GM18951 (cell line): ENCODE measurements around the gene PARN.

ENCODE experiments used
- POLR2A ChIP-seq: IDR thresholded peaks from 4 replicates; pipeline ENCODE4 v1.6.1; 2011; ENCODE audit warnings: mild to moderate bottlenecking; ENCODE audit not compliant: insufficient read length, insufficient read depth; ENCODE audit errors: extremely low read depth
- in situ Hi-C: fragments of 300-500 bp; cut with MboI; formaldehyde crosslinking; loops from one replicate; pipeline ENCODE4 v1.12.0; 2022; ENCODE audit warnings: low sequenced_read_pairs, mixed read lengths, inconsistent platforms; ENCODE audit not compliant: unreplicated experiment

PARN gene

GRCh38 chr16:14492614-14493013 is 137.4 kb downstream of the PARN start:
- no peak for TF ChIP-seq POLR2A
- in situ Hi-C loops, result no loop called here

- TF ChIP-seq POLR2A, result no peak
These were observed 138.1 kb downstream of the PARN start for GRCh38 chr16:14491861-14492529.

GRCh38 chr16:14490235-14490634 is 139.8 kb downstream of the PARN start:
- TF ChIP-seq POLR2A, result no peak
- in situ Hi-C loops, result no loop called here

More at GRCh38 chr16:14491861-14492529, 138.1 kb downstream of the PARN start:
- in situ Hi-C loops, result no loop called here

GRCh38 chr16:14489460-14489859 is 140.6 kb downstream of the PARN start:
- in situ Hi-C loops, result no loop called here
- TF ChIP-seq POLR2A, result no peak

GRCh38 chr16:14487579-14487978 is 142.5 kb downstream of the PARN start:
- no peak for TF ChIP-seq POLR2A
- in situ Hi-C loops, result no loop called here

- TF ChIP-seq POLR2A, result no peak
These were observed 143.3 kb downstream of the PARN start for GRCh38 chr16:14486520-14487303.

GRCh38 chr16:14485811-14486519 is 144.1 kb downstream of the PARN start:
- TF ChIP-seq POLR2A, result no peak
- in situ Hi-C loops, result no loop called here

More at GRCh38 chr16:14486520-14487303, 143.3 kb downstream of the PARN start:
- in situ Hi-C loops, result no loop called here

- in situ Hi-C loops, result no loop called here
- TF ChIP-seq POLR2A, result no peak
These were observed 144.9 kb downstream of the PARN start for GRCh38 chr16:14485121-14485551.

- in situ Hi-C loops, result no loop called here
- TF ChIP-seq POLR2A, result no peak
These were observed 146.2 kb downstream of the PARN start for GRCh38 chr16:14483819-14484385.

- in situ Hi-C loops, result no loop called here
- no peak for TF ChIP-seq POLR2A
These were observed 153.9 kb downstream of the PARN start for GRCh38 chr16:14476183-14476582.

GRCh38 chr16:14475370-14476139 is 154.5 kb downstream of the PARN start:
- no peak for TF ChIP-seq POLR2A

GRCh38 chr16:14473488-14473887 is 156.6 kb downstream of the PARN start:
- in situ Hi-C loops, result no loop called here
- no peak for TF ChIP-seq POLR2A

More at GRCh38 chr16:14475370-14476139, 154.5 kb downstream of the PARN start:
- in situ Hi-C loops, result no loop called here

GRCh38 chr16:14472357-14472756 is 157.7 kb downstream of the PARN start:
- in situ Hi-C loops, result no loop called here
- TF ChIP-seq POLR2A, result no peak

- no peak for TF ChIP-seq POLR2A
- in situ Hi-C loops, result no loop called here
These were observed 159.3 kb downstream of the PARN start for GRCh38 chr16:14470788-14471187.
